Measurements from ENCODE around the gene RNASE8.

DNA sequence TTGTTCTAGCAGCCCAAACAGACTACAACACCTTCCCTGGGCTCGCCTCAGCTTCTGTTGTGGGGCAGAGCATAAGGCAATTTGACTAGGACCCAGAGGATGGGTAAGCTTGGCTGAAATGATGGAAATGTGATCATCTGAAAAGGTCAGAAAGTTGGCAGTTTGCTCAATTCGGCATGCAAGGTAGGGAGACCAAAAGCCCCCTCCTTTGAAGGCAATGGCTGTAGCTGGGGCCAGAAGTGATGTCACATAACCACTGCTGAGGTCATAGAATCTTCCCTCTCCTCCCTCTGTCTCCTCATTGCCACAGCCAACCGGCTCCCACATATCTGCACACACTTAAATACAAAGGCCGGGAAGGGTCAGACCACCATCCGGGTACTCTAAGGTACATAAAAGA, 27.7 kb upstream of the RNASE8 start, which contains the start of gene TPPP2:
- no peak for TF ChIP-seq POLR2A (IDR thresholded peaks at IDR 0.05)
- TF ChIP-seq POLR2AphosphoS5 (IDR thresholded peaks at IDR 0.05): no peak
- TF ChIP-seq, protein P1, sequence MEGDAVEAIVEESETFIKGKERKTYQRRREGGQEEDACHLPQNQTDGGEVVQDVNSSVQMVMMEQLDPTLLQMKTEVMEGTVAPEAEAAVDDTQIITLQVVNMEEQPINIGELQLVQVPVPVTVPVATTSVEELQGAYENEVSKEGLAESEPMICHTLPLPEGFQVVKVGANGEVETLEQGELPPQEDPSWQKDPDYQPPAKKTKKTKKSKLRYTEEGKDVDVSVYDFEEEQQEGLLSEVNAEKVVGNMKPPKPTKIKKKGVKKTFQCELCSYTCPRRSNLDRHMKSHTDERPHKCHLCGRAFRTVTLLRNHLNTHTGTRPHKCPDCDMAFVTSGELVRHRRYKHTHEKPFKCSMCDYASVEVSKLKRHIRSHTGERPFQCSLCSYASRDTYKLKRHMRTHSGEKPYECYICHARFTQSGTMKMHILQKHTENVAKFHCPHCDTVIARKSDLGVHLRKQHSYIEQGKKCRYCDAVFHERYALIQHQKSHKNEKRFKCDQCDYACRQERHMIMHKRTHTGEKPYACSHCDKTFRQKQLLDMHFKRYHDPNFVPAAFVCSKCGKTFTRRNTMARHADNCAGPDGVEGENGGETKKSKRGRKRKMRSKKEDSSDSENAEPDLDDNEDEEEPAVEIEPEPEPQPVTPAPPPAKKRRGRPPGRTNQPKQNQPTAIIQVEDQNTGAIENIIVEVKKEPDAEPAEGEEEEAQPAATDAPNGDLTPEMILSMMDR (IDR thresholded peaks at IDR 0.05): no peak

Measured in prostate gland (tissue), 2 donors.